Measurements from ENCODE around the gene WASHC2C. TPM values are rescaled to one million over a fixed set of nuclear protein-coding genes. Genes with fewer than 3 reads are reported as not detected.

The WASHC2C gene
- total and polyA plus RNA-seq, 4 donors, result 7.8 to 27.3 (median 12.0) TPM

GRCh38 chr10:45809837-45810236 lies 82.8 kb downstream of the WASHC2C start:
- H3K36me3 ChIP-seq (ENCODE audit: control insufficient read depth in 4 of 4, insufficient read depth in 3 of 4, low read depth in 1 of 4, low read length in 3 of 4), result no peaks in the 10 kb centered on the region
- H3K27me3 ChIP-seq (ENCODE audit: control insufficient read depth in 4 of 4, insufficient read depth in 4 of 4, low read length in 3 of 4), result no peaks in the 10 kb centered on the region
- DNase-seq (ENCODE audit: low spot score), result no peak
- TF ChIP-seq GABPA (IDR thresholded peaks at IDR 0.05 in 1 of 2, conservative IDR thresholded peaks at IDR 0.05 in 1 of 2) (no peak), TAF1 (conservative IDR thresholded peaks at IDR 0.05) (no peak), RAD21 (IDR thresholded peaks at IDR 0.05) (no peak), JUND (IDR thresholded peaks at IDR 0.05) (no peak), RXRA (IDR thresholded peaks at IDR 0.05) (no peak), NR2F2 (IDR thresholded peaks at IDR 0.05) (no peak), HNF4G (IDR thresholded peaks at IDR 0.05) (no peak), REST (IDR thresholded peaks at IDR 0.05) (no peak), EGR1 (IDR thresholded peaks at IDR 0.05; ENCODE audit: low read depth in 2 of 2) (no peak), FOXA2 (IDR thresholded peaks at IDR 0.05) (no peak), YY1 (IDR thresholded peaks at IDR 0.05) (no peak), CTCF (IDR thresholded peaks at IDR 0.05; ENCODE audit: low read depth, low read length, missing input control) (no peak)
- no peak overlapping the region for H3K4me3 ChIP-seq (ENCODE audit: low read depth in 1 of 3, low read length in 3 of 3)
- H3K9ac ChIP-seq (ENCODE audit: low read depth in 1 of 2, low read length in 2 of 2), result no peak overlapping the region
- H3K27ac ChIP-seq (ENCODE audit: low read depth in 1 of 2, low read length in 2 of 2), result no peak overlapping the region
- WGBS, result 96% methylated on average over 4 of the region's 4 CpGs
- H3K9me3 ChIP-seq (ENCODE audit: control insufficient read depth in 4 of 4, low read length in 3 of 4), result no peaks in the 10 kb centered on the region
- H3K4me1 ChIP-seq (ENCODE audit: control insufficient read depth in 4 of 4, insufficient read depth in 4 of 4, low read length in 3 of 4), result no peaks in the 10 kb centered on the region

- WGBS, result 47% methylated on average over 6 of the region's 6 CpGs
- DNase-seq (ENCODE audit: low spot score), result no peak
Observed at GRCh38 chr10:45811075-45811474, 84.0 kb downstream of the WASHC2C start.

More at GRCh38 chr10:45811075-45811474, 84.0 kb downstream of the WASHC2C start:
- no peaks in the 10 kb centered on the region for H3K27me3 ChIP-seq (ENCODE audit: control insufficient read depth in 4 of 4, insufficient read depth in 4 of 4, low read length in 3 of 4)
- H3K4me1 ChIP-seq (ENCODE audit: control insufficient read depth in 4 of 4, insufficient read depth in 4 of 4, low read length in 3 of 4), result no peaks in the 10 kb centered on the region
- no peaks in the 10 kb centered on the region for H3K9me3 ChIP-seq (ENCODE audit: control insufficient read depth in 4 of 4, low read length in 3 of 4)
- no peaks in the 10 kb centered on the region for H3K36me3 ChIP-seq (ENCODE audit: control insufficient read depth in 4 of 4, insufficient read depth in 3 of 4, low read depth in 1 of 4, low read length in 3 of 4)
- no peak overlapping the region for H3K27ac ChIP-seq (ENCODE audit: low read depth in 1 of 2, low read length in 2 of 2)
- TF ChIP-seq TAF1 (conservative IDR thresholded peaks at IDR 0.05), result no peak
- TF ChIP-seq EGR1 (IDR thresholded peaks at IDR 0.05; ENCODE audit: low read depth in 2 of 2), result no peak
- no peak for TF ChIP-seq FOXA1 (IDR thresholded peaks at IDR 0.05)
- no peak for TF ChIP-seq RXRA (IDR thresholded peaks at IDR 0.05)
- TF ChIP-seq JUND (IDR thresholded peaks at IDR 0.05), result no peak
- peak in 1 of 2 donors; percentile 17 for TF ChIP-seq HNF4A (conservative IDR thresholded peaks at IDR 0.05)
- no peak for TF ChIP-seq REST (IDR thresholded peaks at IDR 0.05)
- peak; percentile 16 for TF ChIP-seq ATF3 (IDR thresholded peaks at IDR 0.05)
- TF ChIP-seq FOXA2 (IDR thresholded peaks at IDR 0.05), result no peak
- no peak for TF ChIP-seq NR2F2 (IDR thresholded peaks at IDR 0.05)
- TF ChIP-seq YY1 (IDR thresholded peaks at IDR 0.05), result no peak
- no peak for TF ChIP-seq HNF4G (IDR thresholded peaks at IDR 0.05)
- TF ChIP-seq CTCF (IDR thresholded peaks at IDR 0.05; ENCODE audit: low read depth, low read length, missing input control), result no peak
- no peak overlapping the region for H3K9ac ChIP-seq (ENCODE audit: low read depth in 1 of 2, low read length in 2 of 2)
- H3K4me3 ChIP-seq (ENCODE audit: low read depth in 1 of 3, low read length in 3 of 3), result no peak overlapping the region
